Astrocyte of the spinal cord (primary cell): Measurements from ENCODE around the gene LAMB1.
A peak's percentile ranks its signal among the peaks of the same experiment; 100 is the strongest.

ENCODE experiments used
- DNase-seq: peaks from one replicate; pipeline ENCODE4 v3.0.0; 2011; ENCODE audit warnings: low read depth, low spot score
- H3K4me3 ChIP-seq: 2 replicates; pipeline ENCODE4 v1.5.1; 2011; ENCODE audit warnings: low read depth, mild to moderate bottlenecking, low read length, moderate library complexity
- in situ Hi-C: cut with HindIII; loops from 2 replicates; pipeline ENCODE4 v1.10.0; 2017; ENCODE audit warnings: low sequenced_read_pairs
- TF ChIP-seq, protein P1 (sequence below): IDR thresholded peaks from 2 replicates; pipeline ENCODE4 v1.5.1; 2012; ENCODE audit warnings: low read depth, mild to moderate bottlenecking, low read length, inconsistent platforms

The LAMB1 gene

GRCh38 chr7:108008827-108009226 is 5.9 kb upstream of the LAMB1 start:
- H3K4me3 ChIP-seq, result no peak overlapping the region
- in situ Hi-C loops, result no loop called here
- TF ChIP-seq, protein P1, sequence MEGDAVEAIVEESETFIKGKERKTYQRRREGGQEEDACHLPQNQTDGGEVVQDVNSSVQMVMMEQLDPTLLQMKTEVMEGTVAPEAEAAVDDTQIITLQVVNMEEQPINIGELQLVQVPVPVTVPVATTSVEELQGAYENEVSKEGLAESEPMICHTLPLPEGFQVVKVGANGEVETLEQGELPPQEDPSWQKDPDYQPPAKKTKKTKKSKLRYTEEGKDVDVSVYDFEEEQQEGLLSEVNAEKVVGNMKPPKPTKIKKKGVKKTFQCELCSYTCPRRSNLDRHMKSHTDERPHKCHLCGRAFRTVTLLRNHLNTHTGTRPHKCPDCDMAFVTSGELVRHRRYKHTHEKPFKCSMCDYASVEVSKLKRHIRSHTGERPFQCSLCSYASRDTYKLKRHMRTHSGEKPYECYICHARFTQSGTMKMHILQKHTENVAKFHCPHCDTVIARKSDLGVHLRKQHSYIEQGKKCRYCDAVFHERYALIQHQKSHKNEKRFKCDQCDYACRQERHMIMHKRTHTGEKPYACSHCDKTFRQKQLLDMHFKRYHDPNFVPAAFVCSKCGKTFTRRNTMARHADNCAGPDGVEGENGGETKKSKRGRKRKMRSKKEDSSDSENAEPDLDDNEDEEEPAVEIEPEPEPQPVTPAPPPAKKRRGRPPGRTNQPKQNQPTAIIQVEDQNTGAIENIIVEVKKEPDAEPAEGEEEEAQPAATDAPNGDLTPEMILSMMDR, result no peak
- no peak for DNase-seq

GRCh38 chr7:108008240-108008639 is 5.3 kb upstream of the LAMB1 start:
- DNase-seq, result no peak
- no peak overlapping the region for H3K4me3 ChIP-seq
- TF ChIP-seq, protein P1, result no peak
- in situ Hi-C loops, result no loop called here

DNA sequence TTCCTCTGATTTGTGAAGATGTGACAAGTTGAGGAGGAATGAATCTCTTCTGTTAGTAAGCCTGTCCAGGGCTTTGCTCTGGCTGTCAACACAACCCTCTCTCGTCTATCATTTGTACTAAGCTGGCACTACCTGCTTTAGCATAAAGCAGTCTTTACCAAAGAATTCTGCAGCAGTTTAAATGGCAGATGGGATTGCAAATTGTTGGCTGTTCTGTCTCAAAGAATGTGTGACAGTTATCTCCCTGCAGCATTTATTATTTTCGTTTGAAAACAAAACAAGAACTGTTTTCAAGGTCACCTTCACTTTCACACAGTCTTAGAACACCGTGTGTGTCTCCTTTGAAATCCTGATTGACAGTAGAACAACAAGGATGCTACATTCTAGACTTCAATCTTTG is 4.8 kb upstream of the LAMB1 start:
- no peak overlapping the region for H3K4me3 ChIP-seq
- no peak for DNase-seq
- TF ChIP-seq, protein P1, result no peak
- in situ Hi-C loops, result no loop called here

- TF ChIP-seq, protein P1, result no peak
- DNase-seq, result no peak
- in situ Hi-C loops, result no loop called here
- H3K4me3 ChIP-seq, result no peak overlapping the region
Measured at GRCh38 chr7:108007261-108007660, 4.3 kb upstream of the LAMB1 start.

GRCh38 chr7:108004220-108005142 is 1.5 kb upstream of the LAMB1 start:
- peak; percentile 73 for DNase-seq
- no peak overlapping the region for H3K4me3 ChIP-seq
- in situ Hi-C loops, result no loop called here
- TF ChIP-seq, protein P1, result no peak

- TF ChIP-seq, protein P1, result no peak
- DNase-seq, result no peak
- peak overlapping the region; percentile 85 for H3K4me3 ChIP-seq
- in situ Hi-C loops, result no loop called here
Measured at GRCh38 chr7:108003599-108003935, 606 bp upstream of the LAMB1 start.
